MCF 10A (cell line): Measurements from ENCODE around the gene DMKN. TPM values are rescaled to one million over a fixed set of nuclear protein-coding genes. Genes with fewer than 3 reads are reported as not detected.
A peak's percentile ranks its signal among the peaks of the same experiment; 100 is the strongest.

Source experiments
- Bru-seq: library from RNA; stranded (reverse); fragments of 400-500 nt; gene quantifications from one replicate; lab custom pipeline; 2021; lab: Mats Ljungman, UMichigan
- BruChase-seq, 2 experiments: library from RNA; stranded (reverse); fragments of 400-500 nt; gene quantifications; one replicate each; lab custom pipeline; 2021; lab: Mats Ljungman, UMichigan
- BruUV-seq: library from RNA; stranded (reverse); fragments of 400-500 nt; replicated peaks from 2 replicates; lab custom pipeline; 2021; lab: Mats Ljungman, UMichigan
- CTCF ChIA-PET: fragments of 300-600 bp; sonication (Branson Sonifier 250); formaldehyde crosslinking; extraction: SDS; loops from one replicate; lab custom pipeline; 2021; ENCODE audit warnings: antibody characterized with exemption, inconsistent platforms; lab: Yijun Ruan, JAX
- POLR2A ChIA-PET: fragments of 300-600, 350-650 bp; sonication (Branson Sonifier 250); formaldehyde crosslinking; extraction: SDS; loops from one replicate; lab custom pipeline; 2020; ENCODE audit warnings: antibody characterized with exemption, inconsistent platforms; lab: Yijun Ruan, JAX
- DNase-seq: peaks from one replicate; pipeline ENCODE4 v3.0.0-alpha.2; 2018; ENCODE audit not compliant: unreplicated experiment
- H3K27ac Mint-ChIP-seq: one replicate; pipeline ENCODE4 v1.8.0; 2022; ENCODE audit warnings: mild to moderate bottlenecking, low read depth, mixed read lengths; ENCODE audit not compliant: unreplicated experiment
- H3K27me3 Mint-ChIP-seq: one replicate; pipeline ENCODE4 v1.8.0; 2022; ENCODE audit warnings: mixed read lengths; ENCODE audit not compliant: insufficient read depth, unreplicated experiment
- H3K36me3 Mint-ChIP-seq: one replicate; pipeline ENCODE4 v1.8.0; 2022; ENCODE audit warnings: mild to moderate bottlenecking, moderate library complexity, mixed read lengths; ENCODE audit not compliant: insufficient read depth, unreplicated experiment
- H3K4me1 Mint-ChIP-seq: one replicate; pipeline ENCODE4 v1.8.0; 2022; ENCODE audit warnings: mixed read lengths; ENCODE audit not compliant: insufficient read depth, unreplicated experiment
- H3K4me3 Mint-ChIP-seq: one replicate; pipeline ENCODE4 v1.8.0; 2022; ENCODE audit warnings: mild to moderate bottlenecking, moderate library complexity, mixed read lengths; ENCODE audit not compliant: unreplicated experiment
- H3K9me3 Mint-ChIP-seq: one replicate; pipeline ENCODE4 v1.8.0; 2022; ENCODE audit warnings: mixed read lengths; ENCODE audit not compliant: unreplicated experiment
- CTCF ChIP-seq: fragments of 200-600 bp; IDR thresholded peaks from one replicate; pipeline ENCODE4 v1.8.0; 2022; ENCODE audit warnings: antibody characterized with exemption, mild to moderate bottlenecking; ENCODE audit not compliant: unreplicated experiment
- intact Hi-C: fragments of 100-400 bp; cut with micrococcal nuclease; formaldehyde crosslinking; loops from 2 replicates; pipeline ENCODE4 v1.14.1; 2022
- long read RNA-seq: library from polyadenylated mRNA; stranded (forward); transcript quantifications from one replicate; pipeline ENCODE4 v2.0.0, GENCODE V29; 2022
- total RNA-seq: library from RNA; stranded (reverse); gene quantifications from 2 replicates; pipeline ENCODE4 v1.2.3, GENCODE V29; 2022

Gene DMKN
- total RNA-seq, result 86.2 and 90.7 TPM in 2 replicates
- percentile 61 among the genes with signal in this experiment for Bru-seq, nascent RNA
- BruChase-seq, experiment 1, labeled RNA remaining after a 6-hour chase, result percentile 57 among the genes with signal in this experiment
- BruChase-seq, experiment 2, labeled RNA remaining after a 2-hour chase, result percentile 68 among the genes with signal in this experiment
- long read RNA-seq, transcript DMKN-239 (5 exons, 577 nt), result major isoform, 5 of 68 reads
- long read RNA-seq, partial matches to known transcripts, result 10 of 68 reads
- long read RNA-seq, other reads (novel, unspliced or antisense), result 34 of 68 reads

DNA sequence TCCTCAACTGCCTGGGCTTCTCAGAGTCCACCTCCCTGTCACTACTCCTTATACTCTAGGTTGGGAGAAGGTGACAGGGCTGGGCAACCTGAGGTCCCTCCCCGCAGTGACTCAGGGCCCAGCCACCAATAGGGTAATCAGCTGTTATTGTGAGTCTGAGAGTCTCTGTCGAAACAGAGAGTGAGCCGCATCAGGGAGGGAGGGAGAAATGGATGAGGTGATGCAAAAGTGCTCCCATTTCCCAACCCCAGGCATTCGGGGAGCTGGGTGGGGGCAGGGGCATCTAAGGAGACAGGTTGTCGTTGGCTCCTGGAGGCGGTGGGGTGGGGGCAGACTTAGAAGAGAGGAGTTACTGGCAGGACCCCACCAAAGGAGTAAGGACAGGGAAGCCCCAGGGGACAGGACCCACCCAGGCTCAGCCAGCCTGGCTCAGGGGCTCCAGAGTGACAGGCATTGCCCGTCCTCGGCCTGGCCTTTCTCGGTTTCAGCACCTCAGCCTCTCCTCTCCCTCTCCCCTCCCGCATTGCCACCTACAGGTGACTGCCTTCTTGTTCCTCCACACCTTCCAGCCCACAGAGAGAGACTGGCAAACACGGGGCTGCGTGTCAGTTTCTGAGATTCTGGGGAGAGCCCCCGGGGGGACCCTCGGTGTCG is at the start of gene DMKN:
Gene DMKN (minus strand): TSS at position 22 of the 654 bp plus-strand sequence. CDS start 174 bp downstream, outside the sequence.
- no peak within 1 kb of the TSS for H3K4me3 Mint-ChIP-seq
- no peaks in the 10 kb centered on the region for H3K9me3 Mint-ChIP-seq
- peak; percentile 87 for DNase-seq
- intact Hi-C loops, result no loop called here
- no peaks in the 10 kb centered on the region for H3K27me3 Mint-ChIP-seq
- no peaks in the 10 kb centered on the region for H3K36me3 Mint-ChIP-seq
- H3K4me1 Mint-ChIP-seq, result peaks cover 25% of the 10 kb centered on the region
- TF ChIP-seq CTCF, result no peak
- H3K27ac Mint-ChIP-seq, result peak within 1 kb of the TSS; percentile 72
- ChIA-PET POLR2A (interaction anchor here (0.6 kb wide), 1 partner anchor 391 kb away, joined by 3 read pairs; no protein-coding TSS in a partner anchor), CTCF (interaction anchor here (0.6 to 1.7 kb wide), 5 partner anchors 18 to 179 kb away, joined by 3 to 14 read pairs (median 4); no protein-coding TSS in a partner anchor)
- BruUV-seq, result no TSS peak

DNA sequence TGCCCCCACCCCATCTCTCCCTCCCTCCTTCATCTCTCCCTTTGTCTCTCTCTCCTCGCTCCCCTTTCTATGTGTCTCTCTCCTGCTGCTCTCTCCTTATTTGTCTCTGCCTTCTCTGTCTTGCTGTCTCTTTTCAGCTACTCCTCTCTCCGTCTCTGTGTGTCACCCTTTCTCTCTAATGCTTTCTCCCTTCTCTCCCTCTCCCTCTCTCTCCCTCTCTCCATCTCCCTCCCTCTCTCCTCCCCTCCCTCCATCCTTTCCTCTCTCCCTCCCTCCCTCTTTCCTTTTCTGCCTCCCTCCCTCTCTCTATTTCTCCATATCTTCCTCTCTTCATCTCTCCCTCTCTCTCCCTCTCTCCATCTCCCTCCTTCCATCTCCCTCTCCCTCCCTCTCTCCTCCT is 49.3 kb upstream of the DMKN start:
- CTCF ChIA-PET, result interaction anchor here (0.7 kb wide), 1 partner anchor 13 kb away, joined by 3 read pairs; no protein-coding TSS in a partner anchor
- BruUV-seq, result no TSS peak
- Mint-ChIP-seq H3K27ac (no peak overlapping the region), H3K9me3 (no peaks in the 10 kb centered on the region), H3K4me3 (no peak overlapping the region), H3K27me3 (peaks cover 41% of the 10 kb centered on the region), H3K4me1 (no peaks in the 10 kb centered on the region), H3K36me3 (no peaks in the 10 kb centered on the region)
- intact Hi-C loops, result no loop called here
- DNase-seq, result no peak
- POLR2A ChIA-PET, result interaction anchor here (0.6 kb wide), 1 partner anchor 104 kb away, joined by 3 read pairs; the partner anchor contains the start of gene UPK1A
- TF ChIP-seq CTCF, result no peak

DNA sequence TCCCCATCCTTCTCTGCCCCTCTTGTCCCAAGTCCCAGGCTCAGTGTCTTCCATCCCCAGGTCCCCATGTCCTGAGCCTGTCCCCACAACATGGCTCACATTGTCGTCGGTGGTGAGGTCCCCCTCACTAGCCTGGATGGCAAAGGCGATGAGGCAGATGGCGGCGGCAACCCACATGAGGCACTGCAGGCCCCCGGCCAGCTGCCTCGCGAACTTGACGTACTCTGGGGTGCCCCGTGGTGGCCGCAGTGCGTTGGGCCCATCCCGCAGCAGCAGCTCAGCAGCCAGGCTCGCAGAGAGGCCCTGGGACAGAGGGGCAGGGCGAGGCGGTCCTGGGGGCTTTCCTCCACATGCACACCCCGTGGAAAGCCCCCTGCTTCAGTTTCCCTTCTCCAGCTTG is 48.9 kb upstream of the DMKN start:
- H3K27ac Mint-ChIP-seq, result no peak overlapping the region
- DNase-seq, result no peak
- no peaks in the 10 kb centered on the region for H3K9me3 Mint-ChIP-seq
- ChIA-PET POLR2A (interaction anchor here (0.6 kb wide), 1 partner anchor 104 kb away, joined by 3 read pairs; the partner anchor contains the start of gene UPK1A), CTCF (no interaction called here)
- H3K36me3 Mint-ChIP-seq, result no peaks in the 10 kb centered on the region
- TF ChIP-seq CTCF, result no peak
- no TSS peak for BruUV-seq
- H3K27me3 Mint-ChIP-seq, result peaks cover 41% of the 10 kb centered on the region
- H3K4me1 Mint-ChIP-seq, result no peaks in the 10 kb centered on the region
- no peak overlapping the region for H3K4me3 Mint-ChIP-seq
- intact Hi-C loops, result no loop called here

GRCh38 chr19:35561436-35561835 is 48.0 kb upstream of the DMKN start:
- Mint-ChIP-seq H3K27me3 (peaks cover 41% of the 10 kb centered on the region), H3K4me1 (no peaks in the 10 kb centered on the region), H3K9me3 (no peaks in the 10 kb centered on the region), H3K4me3 (no peak overlapping the region), H3K36me3 (no peaks in the 10 kb centered on the region), H3K27ac (no peak overlapping the region)
- no TSS peak for BruUV-seq
- ChIA-PET CTCF (no interaction called here), POLR2A (no interaction called here)
- TF ChIP-seq CTCF, result no peak
- no peak for DNase-seq
- intact Hi-C loops, result no loop called here
